Urinary bladder (tissue), 4 donors: ENCODE data around the gene HIP1. TPM values are rescaled to one million over a fixed set of nuclear protein-coding genes. Genes with fewer than 3 reads are reported as not detected.
"Not testable (repeated sequence)": the region's sequence is repeated elsewhere in the genome, so short reads cannot be mapped to it uniquely, and the experiment has no call there.

ENCODE experiments used
- DNase-seq: peaks from one replicate; pipeline ENCODE4 v3.0.0-alpha.2; 2015; ENCODE audit errors: extremely low spot score
- H3K27ac ChIP-seq: one replicate; pipeline ENCODE4 v1.5.1; 2013; ENCODE audit warnings: low read depth, mild to moderate bottlenecking, moderate library complexity
- H3K36me3 ChIP-seq: one replicate; pipeline ENCODE4 v1.6.1; 2013; ENCODE audit warnings: mild to moderate bottlenecking, moderate library complexity; ENCODE audit not compliant: insufficient read depth
- H3K4me1 ChIP-seq: one replicate; pipeline ENCODE4 v1.6.1; 2013; ENCODE audit warnings: mild to moderate bottlenecking, moderate library complexity; ENCODE audit not compliant: insufficient read depth
- H3K4me3 ChIP-seq: one replicate; pipeline ENCODE4 v1.5.1; 2013; ENCODE audit warnings: low read depth, low read length
- WGBS: extraction: QIAGEN DNeasy Blood & Tissue Kit; methylation state at CpG from one replicate; pipeline ENCODE4 v1.1.7; 2013; 5-methylcytosine and 5-hydroxymethylcytosine counted together
- polyA plus RNA-seq: library from polyadenylated mRNA; stranded (reverse); fragments of 200-250 nt; gene quantifications from one replicate; pipeline ENCODE4 v1.2.3, GENCODE V29; 2013
- total RNA-seq: library from RNA; depleted of rRNA; stranded (reverse); fragments of >200 nt; gene quantifications from one replicate; pipeline ENCODE4 v1.2.3, GENCODE V29; 2014
- donor health status: healthy with polysubstance abuse.
- donor health status: healthy.

The HIP1 gene
- total and polyA plus RNA-seq, 2 donors = 15.0 to 17.7 TPM

DNA sequence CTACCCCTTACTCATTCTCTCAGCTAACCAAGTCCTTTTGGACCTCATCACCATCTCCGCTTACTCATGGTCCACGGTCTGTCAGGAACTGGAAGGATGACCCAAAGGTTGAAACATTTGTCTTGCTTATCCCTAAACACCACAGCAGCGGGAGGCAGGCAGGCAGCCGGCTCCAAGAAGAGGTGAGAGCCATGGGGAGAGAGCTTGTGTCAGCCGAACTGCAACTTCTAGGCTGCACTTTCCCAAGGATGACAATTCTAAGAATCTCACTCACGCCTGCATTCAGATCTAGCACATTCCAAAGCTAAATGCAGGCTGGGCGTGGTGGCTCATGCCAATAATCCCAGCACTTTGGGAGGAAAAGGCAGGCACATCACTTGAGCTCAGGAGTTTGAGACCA lies 160.7 kb downstream of the HIP1 start:
- Histone ChIP-seq H3K27ac (no peak overlapping the region), H3K36me3 (no peaks in the 10 kb centered on the region), H3K4me1 (no peaks in the 10 kb centered on the region), H3K4me3 (no peak overlapping the region)
- no peak for DNase-seq
- WGBS = 93% methylated on average over 7 of the region's 7 CpGs

DNA sequence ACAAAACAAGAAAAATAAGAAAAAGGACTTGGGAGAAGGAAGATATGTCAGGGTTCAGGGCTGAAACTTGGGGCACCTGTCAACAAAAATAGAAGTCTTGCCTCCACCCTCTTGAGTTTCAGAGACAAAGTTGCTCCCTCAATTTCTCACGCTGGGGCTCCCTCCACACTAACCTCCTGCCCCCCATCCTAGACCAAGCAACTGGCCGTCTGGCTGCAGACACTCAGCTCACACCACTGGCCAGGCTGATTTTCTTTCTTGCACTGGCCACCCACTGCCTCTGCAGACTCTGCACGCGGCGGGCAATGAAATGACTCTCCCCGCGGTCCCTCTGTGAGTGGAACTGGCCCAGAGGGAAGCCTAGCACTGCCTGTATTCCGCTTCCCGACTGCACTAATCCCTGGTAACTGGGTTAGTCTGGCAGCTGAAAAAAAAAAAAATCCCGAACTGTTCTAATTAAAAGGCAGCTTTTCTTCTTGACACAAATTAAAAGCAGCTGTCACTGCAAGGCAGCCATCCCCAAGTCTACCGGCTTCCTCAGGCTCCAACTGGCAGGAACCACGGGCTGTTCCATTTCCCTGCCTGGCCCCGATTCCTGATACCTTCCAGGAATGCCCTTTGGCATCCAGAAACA lies 163.1 kb downstream of the HIP1 start:
- no peaks in the 10 kb centered on the region for H3K4me1 ChIP-seq
- H3K36me3 ChIP-seq = no peaks in the 10 kb centered on the region
- H3K4me3 ChIP-seq = no peak overlapping the region
- no peak overlapping the region for H3K27ac ChIP-seq
- 73% methylated on average over 13 of the region's 13 CpGs for WGBS
- DNase-seq = no peak

DNA sequence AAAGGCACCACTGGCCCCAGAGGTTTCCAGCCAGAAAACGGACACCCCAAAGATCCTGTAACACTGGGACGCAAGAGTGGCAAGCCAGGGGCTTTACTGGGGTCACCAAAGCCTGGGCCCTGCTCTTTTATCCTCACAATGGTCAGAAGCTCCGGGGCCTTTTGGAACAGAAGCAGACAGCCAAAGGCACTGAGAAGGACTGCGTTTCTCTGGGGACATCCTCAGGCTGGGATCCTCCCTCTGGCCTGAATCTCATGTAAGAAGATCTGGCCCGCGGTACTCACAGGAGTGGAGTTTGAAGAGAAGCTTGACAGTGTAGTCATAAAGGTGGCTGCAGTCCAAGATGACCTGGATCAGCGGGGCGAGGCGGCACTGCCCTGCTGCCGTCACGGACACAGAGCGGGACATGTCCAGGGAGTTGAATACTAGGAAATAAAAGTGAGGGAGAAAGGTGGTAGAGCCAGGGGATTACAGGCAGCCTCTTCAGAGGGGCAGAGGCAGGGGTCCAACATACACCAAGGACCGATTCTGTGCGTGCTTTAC lies 165.2 kb downstream of the HIP1 start:
- no peak overlapping the region for H3K27ac ChIP-seq
- 97% methylated on average over 14 of the region's 14 CpGs for WGBS
- no peak for DNase-seq
- H3K4me1 ChIP-seq = no peaks in the 10 kb centered on the region
- no peak overlapping the region for H3K4me3 ChIP-seq
- H3K36me3 ChIP-seq = no peaks in the 10 kb centered on the region

DNA sequence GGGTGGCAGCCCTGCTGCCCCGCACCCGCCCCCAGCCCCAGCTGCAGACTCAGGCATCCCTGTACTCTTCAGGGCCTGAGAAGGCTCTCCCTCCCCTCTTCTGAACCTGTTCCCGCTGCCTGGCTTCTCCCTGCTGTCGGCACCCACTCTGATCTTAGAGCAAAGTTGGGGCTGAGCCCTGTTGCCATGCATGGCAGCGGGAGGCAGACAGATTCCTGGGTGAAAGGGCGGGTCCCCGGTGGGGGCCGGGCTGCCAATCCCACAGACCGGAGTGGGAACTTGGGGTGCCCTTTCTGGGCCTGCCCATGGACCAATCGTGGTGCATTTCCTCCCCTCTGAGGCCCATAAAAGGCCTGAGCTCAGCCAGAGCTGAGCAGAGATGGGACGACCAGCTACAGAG lies 165.9 kb downstream of the HIP1 start:
- no peak overlapping the region for H3K4me3 ChIP-seq
- no peak overlapping the region for H3K27ac ChIP-seq
- H3K36me3 ChIP-seq = no peaks in the 10 kb centered on the region
- H3K4me1 ChIP-seq = no peaks in the 10 kb centered on the region
- 91% methylated on average over 11 of the region's 11 CpGs for WGBS
- DNase-seq = no peak

GRCh38 chr7:75572396-75572795 lies 166.3 kb downstream of the HIP1 start:
- WGBS = 95% methylated on average over 5 of the region's 5 CpGs
- H3K36me3 ChIP-seq = no peaks in the 10 kb centered on the region
- DNase-seq = no peak
- H3K27ac ChIP-seq = no peak overlapping the region
- no peak overlapping the region for H3K4me3 ChIP-seq
- H3K4me1 ChIP-seq = no peaks in the 10 kb centered on the region

- WGBS = 98% methylated on average over 4 of the region's 4 CpGs
Observed at GRCh38 chr7:75571209-75571608, 167.5 kb downstream of the HIP1 start.

GRCh38 chr7:75569629-75570282 lies 169.0 kb downstream of the HIP1 start:
- not testable (repeated sequence) for DNase-seq, H3K4me1 ChIP-seq, H3K36me3 ChIP-seq, H3K4me3 ChIP-seq, H3K27ac ChIP-seq
- 93% methylated on average over 16 of the region's 16 CpGs for WGBS

More at GRCh38 chr7:75571209-75571608, 167.5 kb downstream of the HIP1 start:
- H3K4me1 ChIP-seq = no peaks in the 10 kb centered on the region
- H3K27ac ChIP-seq = no peak overlapping the region
- no peaks in the 10 kb centered on the region for H3K36me3 ChIP-seq
- no peak overlapping the region for H3K4me3 ChIP-seq
- DNase-seq = no peak

DNA sequence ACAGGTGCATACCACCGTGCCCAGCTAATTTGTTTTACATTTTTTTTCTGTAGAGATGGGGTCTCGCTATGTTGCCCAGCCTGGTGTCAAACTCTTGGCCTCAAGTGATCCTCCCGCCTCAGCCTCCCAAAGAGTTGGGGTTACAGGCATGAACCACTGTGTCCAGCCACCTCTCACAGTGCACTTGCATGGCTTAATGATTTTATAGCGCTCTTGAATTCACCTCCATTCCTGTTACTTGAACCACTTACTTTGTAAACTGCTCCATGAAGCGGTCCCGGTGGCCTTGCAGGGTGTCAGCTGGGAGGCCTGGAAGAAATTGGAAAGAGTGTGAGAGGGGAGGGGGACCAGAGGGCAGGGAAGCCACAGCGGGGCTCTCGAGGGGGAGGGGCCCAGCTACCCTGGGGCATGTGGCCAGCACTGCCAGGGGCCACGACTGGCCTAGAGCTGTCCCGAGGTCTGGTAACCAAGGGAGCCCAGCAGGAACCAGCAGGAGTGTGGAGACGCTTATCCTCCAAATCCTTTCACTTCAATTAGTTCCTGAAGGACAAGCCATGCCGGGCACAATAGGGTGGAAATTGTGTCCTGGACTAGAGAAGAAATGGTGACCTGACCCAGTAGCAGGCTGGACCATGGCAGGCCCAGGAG lies 170.7 kb downstream of the HIP1 start:
- H3K36me3 ChIP-seq = peaks cover 1% of the 10 kb centered on the region
- H3K27ac ChIP-seq = no peak overlapping the region
- H3K4me1 ChIP-seq = peaks cover 2% of the 10 kb centered on the region
- DNase-seq = no peak
- 93% methylated on average over 12 of the region's 12 CpGs for WGBS
- H3K4me3 ChIP-seq = no peak overlapping the region

DNA sequence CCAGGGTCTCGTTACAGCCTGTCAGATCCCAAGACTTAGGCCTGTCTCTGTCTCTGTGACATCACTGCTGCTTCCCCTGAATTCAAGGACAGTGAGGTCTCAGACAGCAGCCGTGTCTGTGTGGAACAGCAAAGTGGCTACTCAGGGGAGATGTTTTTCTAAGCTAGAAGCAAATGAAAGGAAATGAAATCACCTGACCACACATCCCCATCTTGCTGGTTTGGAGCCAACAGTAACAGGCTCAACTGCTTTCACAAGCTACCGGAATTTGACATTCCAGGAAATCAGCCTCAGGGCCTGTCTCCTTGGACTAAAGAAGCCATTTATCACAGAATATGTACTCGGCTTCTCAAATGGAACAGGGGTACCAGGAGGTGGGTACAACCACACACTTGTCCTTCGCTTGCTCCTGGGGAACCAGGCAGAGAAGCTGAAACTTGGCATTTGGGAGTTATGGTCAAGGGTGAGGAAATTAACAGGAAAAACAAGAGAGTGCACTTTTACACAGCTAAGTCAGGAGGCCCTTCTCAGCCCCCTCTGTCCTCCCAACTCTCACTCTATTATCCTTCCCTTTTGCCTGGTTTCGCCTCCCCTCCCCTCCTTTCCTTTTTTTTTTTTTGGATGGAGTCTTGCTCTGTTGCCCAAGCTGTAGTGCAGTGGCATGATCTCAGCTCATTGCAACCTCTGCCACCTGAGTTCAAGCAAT lies 173.5 kb downstream of the HIP1 start:
- no peak overlapping the region for H3K27ac ChIP-seq
- 69% methylated on average over 6 of the region's 6 CpGs for WGBS
- peak; percentile 71 for DNase-seq
- peaks cover 8% of the 10 kb centered on the region for H3K36me3 ChIP-seq
- no peak overlapping the region for H3K4me3 ChIP-seq
- peaks cover 2% of the 10 kb centered on the region for H3K4me1 ChIP-seq

- peaks cover 2% of the 10 kb centered on the region for H3K4me1 ChIP-seq
- H3K27ac ChIP-seq = no peak overlapping the region
- no peak overlapping the region for H3K4me3 ChIP-seq
- WGBS = 97% methylated on average over 3 of the region's 3 CpGs
- peaks cover 8% of the 10 kb centered on the region for H3K36me3 ChIP-seq
- DNase-seq = no peak
Observed at GRCh38 chr7:75563171-75563570, 175.6 kb downstream of the HIP1 start.

- WGBS = 89% methylated on average over 6 of the region's 6 CpGs
- Histone ChIP-seq H3K36me3 (peaks cover 8% of the 10 kb centered on the region), H3K4me3 (no peak overlapping the region), H3K4me1 (no peaks in the 10 kb centered on the region), H3K27ac (no peak overlapping the region)
- DNase-seq = no peak
Observed at GRCh38 chr7:75559976-75560365, 178.8 kb downstream of the HIP1 start.

DNA sequence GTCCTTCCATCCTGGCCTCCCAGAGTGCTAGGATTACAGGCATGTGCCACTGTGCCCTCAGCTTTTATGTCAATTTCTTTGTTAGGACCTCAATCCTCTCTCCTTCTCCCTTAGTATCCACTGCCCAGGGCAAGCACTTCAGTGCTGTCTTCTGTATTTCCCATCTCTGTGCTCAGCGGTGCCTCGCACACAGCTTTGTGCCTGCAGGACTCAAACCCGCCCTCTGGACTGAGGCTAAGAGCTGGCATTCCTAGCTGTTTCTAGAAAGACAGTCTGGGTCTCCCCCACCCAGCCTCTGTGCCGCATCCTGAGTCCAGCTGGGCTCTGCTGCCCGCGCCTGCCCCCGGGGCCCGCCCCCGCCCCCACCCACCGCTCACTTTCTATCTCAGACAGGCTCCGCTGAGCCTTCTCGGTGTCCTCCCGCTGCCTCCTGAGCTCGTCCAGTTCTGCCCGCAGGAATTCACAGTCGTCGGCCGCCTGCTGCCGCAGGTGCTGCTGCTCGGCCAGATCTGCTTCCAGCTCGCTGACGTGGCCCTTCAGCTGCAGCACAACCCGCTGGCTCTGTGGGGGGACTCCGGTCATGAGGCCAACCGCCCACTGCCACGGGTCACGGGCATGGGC lies 179.3 kb downstream of the HIP1 start:
- Histone ChIP-seq H3K4me3 (no peak overlapping the region), H3K36me3 (peaks cover 8% of the 10 kb centered on the region), H3K4me1 (no peaks in the 10 kb centered on the region), H3K27ac (no peak overlapping the region)
- 90% methylated on average over 27 of the region's 27 CpGs for WGBS
- DNase-seq = no peak

- not testable (repeated sequence) for H3K4me3 ChIP-seq, H3K4me1 ChIP-seq, DNase-seq, H3K27ac ChIP-seq, H3K36me3 ChIP-seq
- 93% methylated on average over 6 of the region's 6 CpGs for WGBS
Observed at GRCh38 chr7:75556835-75557234, 181.9 kb downstream of the HIP1 start.
